WTC11 (cell line): Measurements from ENCODE around the gene TSHZ1.

Experiments used
- AFF4 ChIP-seq: sonication (generic); formaldehyde crosslinking; IDR thresholded peaks from 2 replicates; pipeline ENCODE4 v1.8.1; 2023; ENCODE audit warnings: mild to moderate bottlenecking, missing genetic modification reagents, borderline replicate concordance
- ATF1 ChIP-seq: sonication (generic); formaldehyde crosslinking; IDR thresholded peaks from 2 replicates; pipeline ENCODE4 v1.8.1; 2023; ENCODE audit warnings: mild to moderate bottlenecking, moderate library complexity, missing genetic modification reagents
- CTCF ChIP-seq: fragments of 200-600 bp; IDR thresholded peaks from 2 replicates; pipeline ENCODE4 v1.8.0; 2022; ENCODE audit warnings: antibody characterized with exemption
- HMGXB4 ChIP-seq: sonication (generic); formaldehyde crosslinking; IDR thresholded peaks from 2 replicates; pipeline ENCODE4 v1.8.1; 2023; ENCODE audit warnings: mild to moderate bottlenecking, moderate library complexity, missing genetic modification reagents
- JAZF1 ChIP-seq: fragments of 250-450 bp; sonication (Bioruptor Pico); IDR thresholded peaks from 2 replicates; pipeline ENCODE4 v1.9.0; 2021; ENCODE audit warnings: moderate library complexity, mild to moderate bottlenecking, inconsistent platforms
- MAX ChIP-seq: sonication (generic); formaldehyde crosslinking; IDR thresholded peaks from 2 replicates; pipeline ENCODE4 v1.8.0; 2022; ENCODE audit warnings: mild to moderate bottlenecking, missing genetic modification reagents
- NFYB ChIP-seq: sonication (generic); formaldehyde crosslinking; conservative IDR thresholded peaks from 2 replicates; pipeline ENCODE4 v1.8.0; 2022; ENCODE audit warnings: low read depth, missing genetic modification reagents
- OVOL2 ChIP-seq: fragments of 250-450 bp; sonication (Bioruptor Pico); IDR thresholded peaks from 2 replicates; pipeline ENCODE4 v1.9.0; 2021; ENCODE audit warnings: mild to moderate bottlenecking, borderline replicate concordance
- SOX15 ChIP-seq: fragments of 250-450 bp; sonication (Bioruptor Pico); IDR thresholded peaks from 2 replicates; pipeline ENCODE4 v1.9.0; 2021; ENCODE audit warnings: mild to moderate bottlenecking
- STAT6 ChIP-seq: sonication (generic); formaldehyde crosslinking; conservative IDR thresholded peaks from 2 replicates; pipeline ENCODE4 v1.8.1; 2023; ENCODE audit warnings: mild to moderate bottlenecking, low read depth, missing genetic modification reagents, moderate library complexity
- ZNF281 ChIP-seq: sonication (generic); formaldehyde crosslinking; IDR thresholded peaks from 2 replicates; pipeline ENCODE4 v1.8.0; 2023; ENCODE audit warnings: mild to moderate bottlenecking, missing genetic modification reagents

- TF ChIP-seq JAZF1 (CRISPR knock-in tag), result no peak
- no peak for TF ChIP-seq ATF1
- no peak for TF ChIP-seq AFF4 (CRISPR knock-in tag)
- TF ChIP-seq CTCF, result no peak
- TF ChIP-seq HMGXB4, result no peak
- no peak for TF ChIP-seq MAX (CRISPR knock-in tag)
- TF ChIP-seq STAT6 (CRISPR knock-in tag), result no peak
- no peak for TF ChIP-seq OVOL2 (CRISPR knock-in tag)
- no peak for TF ChIP-seq ZNF281 (CRISPR knock-in tag)
- TF ChIP-seq SOX15 (CRISPR knock-in tag), result no peak
- no peak for TF ChIP-seq NFYB (CRISPR knock-in tag)
These were observed 3.1 kb upstream of the TSHZ1 start for GRCh38 chr18:75207310-75208154.
